ENCODE measurements around the gene CFAP221. TPM values are rescaled to one million over a fixed set of nuclear protein-coding genes. Genes with fewer than 3 reads are reported as not detected.

The CFAP221 gene
- polyA plus RNA-seq, 2 of the 4 experiments (the other 2 are of a cell fraction): 0.17 to 0.30 TPM

DNA sequence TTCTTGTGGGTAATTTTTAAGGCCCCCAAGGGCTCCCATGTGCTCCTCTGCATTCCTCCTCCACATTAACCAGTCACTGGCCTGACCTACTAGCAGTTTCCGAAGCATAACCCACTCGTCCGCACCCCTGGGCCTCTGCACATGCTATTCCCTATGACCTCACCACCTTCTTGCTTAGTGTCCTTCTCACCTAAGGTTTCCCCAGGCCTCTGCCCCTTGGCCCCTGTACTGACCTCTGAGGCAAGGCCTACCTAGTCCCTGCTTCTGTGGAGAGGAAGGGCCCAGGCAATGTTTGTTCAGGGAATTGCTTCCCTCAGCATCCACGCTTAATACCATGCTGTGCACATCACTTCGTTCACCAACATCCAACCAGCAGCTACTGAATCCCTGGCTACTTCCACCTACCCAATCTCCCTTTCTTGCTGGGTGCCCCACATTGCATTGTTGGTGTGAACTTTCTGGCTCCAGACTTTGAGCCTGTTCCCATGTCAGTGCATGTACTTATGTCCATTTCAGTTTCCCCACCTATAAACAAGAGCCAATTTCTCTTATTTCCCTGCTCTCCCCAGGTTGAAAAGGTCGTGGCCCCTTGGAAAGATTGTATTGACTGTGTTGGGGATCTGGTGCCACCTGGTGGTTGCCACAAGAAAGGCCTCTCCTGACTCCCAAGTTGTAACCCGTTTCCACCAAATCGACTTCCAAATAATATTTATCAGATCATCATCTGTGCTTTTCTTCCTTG is 115.5 kb downstream of the CFAP221 start:
- no peak for FAIRE-seq
- H3K9me3 ChIP-seq: peaks cover 4% of the 10 kb centered on the region; the same call in 2 of the 3 replicates
- H3K4me1 ChIP-seq: no peaks in the 10 kb centered on the region
- H3K4me3 ChIP-seq: no peak overlapping the region
- TF ChIP-seq SMC3 (IDR thresholded peaks at IDR 0.05) (peak; percentile 83), RAD21 (conservative IDR thresholded peaks at IDR 0.05 in 1 of 2, IDR thresholded peaks at IDR 0.05 in 1 of 2) (peak; percentile 77 to 82)
- TF ChIP-seq, protein P1, sequence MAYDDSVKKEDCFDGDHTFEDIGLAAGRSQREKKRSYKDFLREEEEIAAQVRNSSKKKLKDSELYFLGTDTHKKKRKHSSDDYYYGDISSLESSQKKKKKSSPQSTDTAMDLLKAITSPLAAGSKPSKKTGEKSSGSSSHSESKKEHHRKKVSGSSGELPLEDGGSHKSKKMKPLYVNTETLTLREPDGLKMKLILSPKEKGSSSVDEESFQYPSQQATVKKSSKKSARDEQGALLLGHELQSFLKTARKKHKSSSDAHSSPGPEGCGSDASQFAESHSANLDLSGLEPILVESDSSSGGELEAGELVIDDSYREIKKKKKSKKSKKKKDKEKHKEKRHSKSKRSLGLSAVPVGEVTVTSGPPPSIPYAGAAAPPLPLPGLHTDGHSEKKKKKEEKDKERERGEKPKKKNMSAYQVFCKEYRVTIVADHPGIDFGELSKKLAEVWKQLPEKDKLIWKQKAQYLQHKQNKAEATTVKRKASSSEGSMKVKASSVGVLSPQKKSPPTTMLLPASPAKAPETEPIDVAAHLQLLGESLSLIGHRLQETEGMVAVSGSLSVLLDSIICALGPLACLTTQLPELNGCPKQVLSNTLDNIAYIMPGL (CRISPR knock-in tag; IDR thresholded peaks at IDR 0.05; ENCODE audit: borderline replicate concordance): no peak
- TF ChIP-seq, protein P2, sequence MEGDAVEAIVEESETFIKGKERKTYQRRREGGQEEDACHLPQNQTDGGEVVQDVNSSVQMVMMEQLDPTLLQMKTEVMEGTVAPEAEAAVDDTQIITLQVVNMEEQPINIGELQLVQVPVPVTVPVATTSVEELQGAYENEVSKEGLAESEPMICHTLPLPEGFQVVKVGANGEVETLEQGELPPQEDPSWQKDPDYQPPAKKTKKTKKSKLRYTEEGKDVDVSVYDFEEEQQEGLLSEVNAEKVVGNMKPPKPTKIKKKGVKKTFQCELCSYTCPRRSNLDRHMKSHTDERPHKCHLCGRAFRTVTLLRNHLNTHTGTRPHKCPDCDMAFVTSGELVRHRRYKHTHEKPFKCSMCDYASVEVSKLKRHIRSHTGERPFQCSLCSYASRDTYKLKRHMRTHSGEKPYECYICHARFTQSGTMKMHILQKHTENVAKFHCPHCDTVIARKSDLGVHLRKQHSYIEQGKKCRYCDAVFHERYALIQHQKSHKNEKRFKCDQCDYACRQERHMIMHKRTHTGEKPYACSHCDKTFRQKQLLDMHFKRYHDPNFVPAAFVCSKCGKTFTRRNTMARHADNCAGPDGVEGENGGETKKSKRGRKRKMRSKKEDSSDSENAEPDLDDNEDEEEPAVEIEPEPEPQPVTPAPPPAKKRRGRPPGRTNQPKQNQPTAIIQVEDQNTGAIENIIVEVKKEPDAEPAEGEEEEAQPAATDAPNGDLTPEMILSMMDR (IDR thresholded peaks at IDR 0.05): peak; percentile 83
- H3K27ac ChIP-seq: no peak overlapping the region
- WGBS (ENCODE audit: missing lambda C conversion rate): 34% methylated on average over 8 of the region's 8 CpGs
- DNase-seq (ENCODE audit: low read depth in 1 of 2, low spot score in 1 of 2): peak in 1 of 2 experiments; percentile 39
- CTCF ChIA-PET: interaction anchor here (0.6 to 7.8 kb wide), 10 partner anchors 9 to 778 kb away, joined by 3 to 90 read pairs (median 3); no protein-coding TSS in a partner anchor
- ATAC-seq: peak in 1 of 2 experiments; percentile 86; a peak in 3 of 6 replicates
- H3K4me2 ChIP-seq: peak overlapping the region; percentile 47; the same call in 2 of the 3 replicates
- POLR2A ChIA-PET: no interaction called here

DNA sequence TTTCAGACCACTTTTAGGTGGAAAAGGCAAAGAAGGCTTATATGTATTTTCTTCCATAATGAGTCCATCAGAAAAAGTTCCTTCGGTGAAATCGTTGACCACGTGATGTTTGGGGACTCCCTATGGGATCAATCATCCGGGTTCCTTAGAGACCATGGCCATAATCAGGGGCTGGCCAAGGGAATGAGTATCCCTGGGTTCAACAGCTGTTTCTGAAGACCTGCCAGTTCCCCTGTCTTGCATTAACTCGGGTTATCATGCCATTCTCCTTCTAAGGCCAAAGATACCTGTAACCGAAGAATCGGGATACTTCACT is 116.1 kb downstream of the CFAP221 start:
- ChIA-PET POLR2A (no interaction called here), CTCF (interaction anchor here (0.7 to 7.8 kb wide), 12 partner anchors 10 to 779 kb away, joined by 3 to 90 read pairs (median 3); no protein-coding TSS in a partner anchor)
- 29% methylated on average over 7 of the region's 7 CpGs for WGBS (ENCODE audit: missing lambda C conversion rate)
- Histone ChIP-seq H3K4me3 (no peak overlapping the region), H3K4me2 (peak overlapping the region; percentile 47; the same call in 2 of the 3 replicates), H3K9me3 (peaks cover 4% of the 10 kb centered on the region; the same call in 2 of the 3 replicates), H3K4me1 (no peaks in the 10 kb centered on the region), H3K27ac (no peak overlapping the region)
- DNase-seq (ENCODE audit: low read depth in 1 of 2, low spot score in 1 of 2) (no peak), ATAC-seq (peak in 1 of 2 experiments; percentile 56; a peak in 3 of 6 replicates), FAIRE-seq (no peak)
- TF ChIP-seq RFX5 (IDR thresholded peaks at IDR 0.05) (no peak), HOXB5 (CRISPR knock-in tag; IDR thresholded peaks at IDR 0.05) (no peak), MAFK (IDR thresholded peaks at IDR 0.05; ENCODE audit: partially characterized antibody) (no peak), EP300 (IDR thresholded peaks at IDR 0.05) (no peak)
- TF ChIP-seq, protein P3, sequence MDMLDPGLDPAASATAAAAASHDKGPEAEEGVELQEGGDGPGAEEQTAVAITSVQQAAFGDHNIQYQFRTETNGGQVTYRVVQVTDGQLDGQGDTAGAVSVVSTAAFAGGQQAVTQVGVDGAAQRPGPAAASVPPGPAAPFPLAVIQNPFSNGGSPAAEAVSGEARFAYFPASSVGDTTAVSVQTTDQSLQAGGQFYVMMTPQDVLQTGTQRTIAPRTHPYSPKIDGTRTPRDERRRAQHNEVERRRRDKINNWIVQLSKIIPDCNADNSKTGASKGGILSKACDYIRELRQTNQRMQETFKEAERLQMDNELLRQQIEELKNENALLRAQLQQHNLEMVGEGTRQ (IDR thresholded peaks at IDR 0.05): peak; percentile 46

DNA sequence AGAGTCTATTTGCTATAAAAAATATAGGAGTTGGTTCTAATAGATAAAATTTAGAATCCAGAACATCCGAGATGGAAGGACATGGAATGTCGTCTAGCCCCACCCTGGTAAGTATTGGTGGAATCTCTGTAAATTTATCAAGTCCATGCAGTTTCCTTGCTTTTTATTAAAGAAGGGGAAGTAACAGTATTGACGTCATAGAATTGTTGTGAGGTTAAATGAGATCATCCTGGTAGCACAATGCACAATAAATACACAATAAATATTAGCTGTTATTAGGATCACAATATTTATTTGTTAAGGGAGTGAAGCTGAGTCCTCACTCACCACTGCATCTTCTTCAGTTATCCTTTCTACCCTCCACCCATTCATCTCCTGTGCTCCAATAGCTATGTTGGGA is 118.0 kb downstream of the CFAP221 start:
- CTCF ChIA-PET: interaction anchor here (0.6 to 7.8 kb wide), 4 partner anchors 19 to 655 kb away, joined by 3 to 90 read pairs (median 4); no protein-coding TSS in a partner anchor
- POLR2A ChIA-PET: no interaction called here
- Histone ChIP-seq H3K4me3 (no peak overlapping the region), H3K9me3 (peaks cover 4% of the 10 kb centered on the region; the same call in 2 of the 3 replicates), H3K4me2 (no peak overlapping the region), H3K4me1 (no peaks in the 10 kb centered on the region), H3K27ac (no peak overlapping the region)
- no peak for FAIRE-seq
- ATAC-seq: no peak
- WGBS (ENCODE audit: missing lambda C conversion rate): 62% methylated on average over 3 of the region's 3 CpGs
- no peak for TF ChIP-seq EHF (CRISPR knock-in tag; IDR thresholded peaks at IDR 0.05)
- DNase-seq (ENCODE audit: low read depth in 1 of 2, low spot score in 1 of 2): no peak

DNA sequence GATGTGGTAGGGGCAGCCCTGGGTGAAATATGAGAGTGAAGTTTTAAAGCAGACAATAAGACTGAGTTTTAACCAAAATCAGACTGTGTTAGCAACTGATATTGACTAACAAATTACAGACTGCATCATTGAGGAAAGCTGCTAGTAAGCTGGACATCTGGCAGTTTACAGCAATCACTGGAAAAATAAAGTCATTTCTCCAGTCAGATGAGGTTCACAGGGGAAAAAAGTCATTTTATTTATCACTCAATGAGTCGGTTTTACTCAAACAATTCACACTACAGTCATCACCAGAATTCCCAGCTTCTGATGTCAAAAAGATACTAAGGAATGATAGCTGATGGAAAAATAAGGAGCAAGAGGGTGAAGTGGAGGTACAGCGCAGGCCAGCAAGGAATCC is 124.3 kb downstream of the CFAP221 start:
- Histone ChIP-seq H3K4me3 (no peak overlapping the region), H3K4me2 (no peak overlapping the region), H3K27ac (no peak overlapping the region), H3K9me3 (peaks cover 4% of the 10 kb centered on the region; the same call in 2 of the 3 replicates), H3K4me1 (no peaks in the 10 kb centered on the region)
- no peak for ATAC-seq
- DNase-seq (ENCODE audit: low read depth in 1 of 2, low spot score in 1 of 2): no peak
- POLR2A ChIA-PET: no interaction called here
- no peak for FAIRE-seq
- CTCF ChIA-PET: interaction anchor here (0.6 to 1.0 kb wide), 3 partner anchors 27 to 329 kb away, joined by 3 read pairs; no protein-coding TSS in a partner anchor
- TF ChIP-seq CBX2 (IDR thresholded peaks at IDR 0.05; ENCODE audit: borderline replicate concordance, low read depth) (no peak), FOSL2 (IDR thresholded peaks at IDR 0.05) (no peak), FOSL2 (CRISPR knock-in tag; IDR thresholded peaks at IDR 0.05) (no peak), HOXB13 (CRISPR knock-in tag; IDR thresholded peaks at IDR 0.05; ENCODE audit: low read depth) (no peak), RFX5 (IDR thresholded peaks at IDR 0.05) (no peak), MAZ (IDR thresholded peaks at IDR 0.05; ENCODE audit: borderline replicate concordance, low read depth, low read length) (no peak), HOXB5 (CRISPR knock-in tag; IDR thresholded peaks at IDR 0.05) (no peak), CHD4 (IDR thresholded peaks at IDR 0.05; ENCODE audit: borderline replicate concordance) (no peak), NPAS2 (CRISPR knock-in tag; IDR thresholded peaks at IDR 0.05; ENCODE audit: borderline replicate concordance) (no peak), ZSCAN20 (CRISPR knock-in tag; IDR thresholded peaks at IDR 0.05) (no peak), ZFP36 (IDR thresholded peaks at IDR 0.05; ENCODE audit: borderline replicate concordance, partially characterized antibody) (no peak), HOXA7 (CRISPR knock-in tag; IDR thresholded peaks at IDR 0.05) (no peak)
- 38% methylated on average over 2 of the region's 2 CpGs for WGBS (ENCODE audit: missing lambda C conversion rate)

All from A549 (cell line).